SKM-1 treated with dmso at 0.1 percent for 144 hours (cell line): Measurements from ENCODE around the gene SPRR5.

Experiments used
- DNase-seq: peaks from one replicate; lab custom pipeline; 2025; ENCODE audit not compliant: unreplicated experiment; lab: John Stamatoyannopoulos, UW

Gene SPRR5

GRCh38 chr1:152942161-152942560, 4.8 kb upstream of the SPRR5 start:
- DNase-seq, result no peak

- no peak for DNase-seq
Observed at GRCh38 chr1:152946248-152946647, 758 bp upstream of the SPRR5 start.

GRCh38 chr1:152951711-152952110, 4.7 kb downstream of the SPRR5 start:
- no peak for DNase-seq

GRCh38 chr1:152953761-152954160, 6.8 kb downstream of the SPRR5 start:
- no peak for DNase-seq

- no peak for DNase-seq
Observed at GRCh38 chr1:152954436-152954835, 7.4 kb downstream of the SPRR5 start.

- no peak for DNase-seq
Observed at GRCh38 chr1:152957561-152957960, 10.6 kb downstream of the SPRR5 start.

- no peak for DNase-seq
Observed at GRCh38 chr1:152959273-152959672, 12.3 kb downstream of the SPRR5 start.

GRCh38 chr1:152959801-152960451, 12.9 kb downstream of the SPRR5 start:
- DNase-seq, result no peak

- DNase-seq, result no peak
Observed at GRCh38 chr1:152960452-152961044, 13.5 kb downstream of the SPRR5 start.

- DNase-seq, result no peak
Observed at GRCh38 chr1:152961226-152961891, 14.4 kb downstream of the SPRR5 start.

GRCh38 chr1:152962876-152963415, 15.9 kb downstream of the SPRR5 start:
- DNase-seq, result no peak

GRCh38 chr1:152964536-152964935, 17.5 kb downstream of the SPRR5 start:
- no peak for DNase-seq

GRCh38 chr1:152965853-152966252, 18.8 kb downstream of the SPRR5 start:
- DNase-seq, result no peak

- DNase-seq, result no peak
Observed at GRCh38 chr1:152967201-152967600, 20.2 kb downstream of the SPRR5 start.

GRCh38 chr1:152968248-152968647, 21.2 kb downstream of the SPRR5 start:
- DNase-seq, result no peak

- DNase-seq, result no peak
Observed at GRCh38 chr1:152969036-152969435, 22.0 kb downstream of the SPRR5 start.

- no peak for DNase-seq
Observed at GRCh38 chr1:152970495-152970894, 23.5 kb downstream of the SPRR5 start, which contains the start of gene SPRR4. SPRR4 (plus strand) TSS chr1:152970648; CDS start chr1:152971891, 1,243 bp downstream.

GRCh38 chr1:152972196-152972886, 25.3 kb downstream of the SPRR5 start:
- no peak for DNase-seq

GRCh38 chr1:152976688-152977087, 29.7 kb downstream of the SPRR5 start:
- DNase-seq, result no peak

- DNase-seq, result no peak
Observed at GRCh38 chr1:152977614-152978013, 30.6 kb downstream of the SPRR5 start.

- no peak for DNase-seq
Observed at GRCh38 chr1:152980676-152981075, 33.7 kb downstream of the SPRR5 start.
